22Rv1 (cell line): ENCODE data around the gene ODAD3.

ENCODE experiments used
- ZFX ChIP-seq: fragments of 450-650 bp; IDR thresholded peaks from 2 replicates; pipeline ENCODE4 v1.6.1; 2017; ENCODE audit warnings: antibody characterized with exemption, borderline replicate concordance
- TF ChIP-seq, protein P1 (sequence below): fragments of 450-650 bp; IDR thresholded peaks from 2 replicates; pipeline ENCODE4 v1.5.1; 2017; ENCODE audit warnings: mild to moderate bottlenecking

GRCh38 chr19:11473725-11474124 lies 38.8 kb upstream of the ODAD3 start:
- TF ChIP-seq, protein P1, sequence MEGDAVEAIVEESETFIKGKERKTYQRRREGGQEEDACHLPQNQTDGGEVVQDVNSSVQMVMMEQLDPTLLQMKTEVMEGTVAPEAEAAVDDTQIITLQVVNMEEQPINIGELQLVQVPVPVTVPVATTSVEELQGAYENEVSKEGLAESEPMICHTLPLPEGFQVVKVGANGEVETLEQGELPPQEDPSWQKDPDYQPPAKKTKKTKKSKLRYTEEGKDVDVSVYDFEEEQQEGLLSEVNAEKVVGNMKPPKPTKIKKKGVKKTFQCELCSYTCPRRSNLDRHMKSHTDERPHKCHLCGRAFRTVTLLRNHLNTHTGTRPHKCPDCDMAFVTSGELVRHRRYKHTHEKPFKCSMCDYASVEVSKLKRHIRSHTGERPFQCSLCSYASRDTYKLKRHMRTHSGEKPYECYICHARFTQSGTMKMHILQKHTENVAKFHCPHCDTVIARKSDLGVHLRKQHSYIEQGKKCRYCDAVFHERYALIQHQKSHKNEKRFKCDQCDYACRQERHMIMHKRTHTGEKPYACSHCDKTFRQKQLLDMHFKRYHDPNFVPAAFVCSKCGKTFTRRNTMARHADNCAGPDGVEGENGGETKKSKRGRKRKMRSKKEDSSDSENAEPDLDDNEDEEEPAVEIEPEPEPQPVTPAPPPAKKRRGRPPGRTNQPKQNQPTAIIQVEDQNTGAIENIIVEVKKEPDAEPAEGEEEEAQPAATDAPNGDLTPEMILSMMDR: no peak
- no peak for TF ChIP-seq ZFX
